Stimulated activated CD4-positive, alpha-beta T cell treated with anti-CD3 and anti-CD28 coated beads, TNF-alpha, amount 100 ng/mL, for 24 hours (primary cell): ENCODE measurements around the gene RNF128.
"Not testable (repeated sequence)": the region's sequence is repeated elsewhere in the genome, so short reads cannot be mapped to it uniquely, and the experiment has no call there.

ENCODE experiments used
- DNase-seq, 3 experiments: peaks; one replicate each; pipeline ENCODE4 v3.0.0-alpha.2; 2020; ENCODE audit warnings: low read depth in 3 of 3

The RNF128 gene

DNA sequence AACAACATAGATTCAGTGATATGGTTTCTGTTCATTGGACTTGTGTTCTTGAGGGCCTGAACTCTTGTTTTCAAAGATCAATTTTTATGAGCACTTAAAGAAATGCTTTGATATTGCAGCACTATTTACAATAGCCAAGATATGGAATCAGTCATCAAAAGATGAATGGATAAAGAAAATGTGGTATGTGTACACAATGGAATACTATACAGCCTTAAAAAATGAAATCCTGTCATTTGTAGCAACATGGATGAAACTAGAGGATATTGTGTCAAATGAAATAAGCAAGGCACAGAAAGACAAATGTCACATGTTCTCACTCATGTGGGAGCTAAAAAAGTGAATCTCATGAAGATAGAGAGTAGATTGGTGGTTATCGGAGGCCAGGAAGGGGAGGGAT is 21.9 kb downstream of the RNF128 start:
- DNase-seq, result no peak

DNA sequence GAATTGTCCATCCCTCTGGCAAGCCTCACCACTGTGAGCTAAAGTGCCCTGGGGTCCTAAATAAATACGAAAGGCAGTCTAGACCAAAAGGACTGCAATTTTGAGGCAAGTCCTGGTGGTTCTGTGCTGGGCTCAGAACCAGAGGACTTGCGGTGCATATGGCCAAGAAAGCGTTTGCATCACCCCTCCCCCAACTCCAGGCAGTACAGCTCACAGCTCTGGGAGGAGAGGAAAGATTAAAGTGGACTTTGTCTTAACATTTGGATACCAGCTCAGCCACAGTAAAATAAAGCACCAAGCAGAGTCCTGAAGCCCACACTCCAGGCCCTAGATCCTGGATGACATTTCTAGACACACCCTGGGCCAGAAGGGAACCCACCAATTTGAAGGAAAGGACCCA is 24.9 kb downstream of the RNF128 start:
- no peak for DNase-seq

DNA sequence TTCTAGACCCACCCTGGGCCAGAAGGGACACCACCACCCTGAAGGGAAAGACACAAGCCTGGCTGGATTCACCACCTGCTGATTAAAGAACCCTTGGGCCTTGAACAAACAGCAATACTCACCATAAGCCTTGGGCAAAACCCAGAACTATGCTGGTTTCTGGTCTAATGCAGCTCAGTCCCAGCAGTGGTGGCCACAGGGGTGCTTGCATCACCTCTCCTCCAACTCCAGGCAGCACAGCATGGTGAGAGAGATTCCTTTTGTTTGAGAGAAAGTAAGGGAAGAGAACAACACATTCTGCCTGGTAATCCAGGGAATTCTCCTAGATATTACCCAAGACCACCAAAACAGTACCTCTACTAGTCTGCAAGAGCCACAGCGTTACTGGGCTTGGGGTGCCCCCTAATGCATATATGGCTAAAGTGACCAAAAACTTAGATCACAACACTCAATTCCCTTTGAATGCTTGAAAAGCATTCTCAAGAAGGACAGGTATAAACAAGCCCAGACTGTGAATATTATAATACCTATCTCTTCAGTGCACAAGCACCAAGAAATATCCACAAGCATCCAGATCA is 25.7 kb downstream of the RNF128 start:
- DNase-seq, result no peak

DNA sequence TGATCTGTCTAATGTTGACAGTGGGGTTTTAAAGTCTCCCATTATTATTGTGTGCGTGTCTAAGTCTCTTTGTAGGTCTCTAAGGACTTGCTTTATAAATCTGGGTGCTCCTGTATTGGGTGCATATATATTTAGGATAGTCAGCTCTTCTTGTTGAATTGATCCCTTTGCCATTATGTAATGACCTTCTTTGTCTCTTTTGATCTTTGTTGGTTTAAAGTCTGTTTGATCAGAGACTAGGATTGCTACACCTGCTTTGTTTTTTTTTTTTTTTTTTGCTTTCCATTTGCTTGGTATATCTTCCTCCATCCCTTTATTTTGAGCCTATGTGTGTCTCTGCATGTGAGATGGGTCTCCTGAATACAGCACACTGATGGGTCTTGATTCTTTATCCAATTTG is 42.8 kb downstream of the RNF128 start:
- DNase-seq, result not testable (repeated sequence)

DNA sequence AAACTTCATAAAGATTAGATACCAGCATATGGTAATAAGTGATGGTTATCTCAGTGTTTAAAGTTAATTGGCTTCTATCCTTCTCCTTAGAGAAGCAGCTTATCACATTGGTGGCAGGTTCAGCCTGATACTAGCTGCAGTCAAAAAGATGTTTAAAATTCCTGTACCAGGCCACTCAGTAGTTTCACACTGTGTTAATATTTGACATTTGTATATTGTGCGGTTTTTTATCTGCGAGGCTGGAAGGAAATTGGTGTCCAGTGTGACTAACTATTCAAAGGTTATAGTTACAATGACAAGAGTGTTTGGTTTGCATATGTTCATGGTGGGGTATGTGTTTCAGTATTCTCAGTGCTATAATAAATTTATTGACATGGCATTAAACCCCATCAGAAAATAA is 48.5 kb downstream of the RNF128 start:
- DNase-seq, result no peak

DNA sequence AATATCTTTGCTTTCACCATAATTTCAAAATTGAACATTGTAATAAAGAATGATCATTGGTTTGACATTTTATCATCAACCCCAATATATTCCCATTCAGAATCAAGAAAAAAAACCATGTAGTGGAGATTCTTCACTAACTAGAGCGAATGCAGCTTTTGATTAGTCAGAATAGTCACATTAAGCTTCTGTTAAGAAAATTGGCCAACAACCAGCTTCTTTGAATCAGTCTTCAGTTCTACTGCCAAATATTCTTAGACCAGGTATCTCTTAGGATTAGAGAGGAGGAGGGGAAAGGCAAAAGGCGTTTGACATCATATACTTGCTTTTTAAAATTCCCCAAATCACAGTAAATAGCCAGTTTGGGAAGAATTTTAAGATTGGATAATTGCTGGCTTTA is 53.8 kb downstream of the RNF128 start:
- no peak for DNase-seq

DNA sequence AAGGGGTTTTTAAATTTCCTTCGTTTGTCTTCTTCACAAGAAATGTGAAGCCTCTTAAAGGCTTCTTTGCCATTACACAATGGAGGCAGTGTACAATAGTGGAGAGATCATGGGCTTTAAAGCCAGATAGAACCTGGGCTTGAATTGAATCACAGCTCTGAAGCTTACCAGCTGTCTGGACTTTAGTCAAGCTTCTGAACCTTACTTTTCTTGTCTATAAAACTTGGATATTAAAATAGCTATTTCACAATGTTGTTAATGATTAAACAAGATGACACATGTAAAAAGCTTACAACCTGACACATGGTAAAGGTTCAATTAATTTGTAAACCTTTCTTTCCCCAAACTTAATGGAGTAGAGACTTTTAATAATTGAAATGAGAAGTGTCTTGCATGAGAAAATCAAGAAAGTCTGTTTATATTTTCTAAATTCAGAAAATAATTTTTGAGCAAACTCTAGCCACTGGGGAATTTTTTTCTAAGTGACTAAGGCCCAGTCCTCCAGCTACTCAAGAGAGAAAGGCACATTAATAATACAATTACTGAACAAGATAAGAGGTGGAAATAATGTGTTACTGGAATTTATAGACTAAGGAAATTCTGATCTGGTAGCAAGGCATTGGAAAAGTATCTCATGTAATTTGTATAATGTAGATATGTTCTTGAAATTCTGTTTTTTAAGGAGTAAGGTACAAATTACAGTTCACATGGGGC is 54.3 kb downstream of the RNF128 start:
- no peak for DNase-seq

DNA sequence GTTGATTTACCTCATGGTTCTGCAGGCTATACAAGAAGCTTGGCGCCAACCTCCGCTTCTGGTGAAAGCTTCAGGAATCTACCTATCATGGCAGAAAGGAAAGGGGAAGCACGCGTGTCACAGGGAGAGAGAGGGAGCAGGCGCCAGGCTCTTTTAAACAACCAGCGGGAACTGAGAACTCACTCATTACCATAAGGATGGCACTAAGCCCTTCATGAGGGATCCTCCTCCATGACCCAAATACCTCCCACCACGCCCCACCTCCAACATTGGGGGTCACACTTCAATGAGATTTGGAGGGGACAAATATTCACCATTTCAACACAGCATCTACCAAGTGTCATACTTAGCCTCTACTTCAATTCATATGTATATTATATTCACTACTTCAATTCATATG is 57.2 kb downstream of the RNF128 start:
- DNase-seq, result no peak

DNA sequence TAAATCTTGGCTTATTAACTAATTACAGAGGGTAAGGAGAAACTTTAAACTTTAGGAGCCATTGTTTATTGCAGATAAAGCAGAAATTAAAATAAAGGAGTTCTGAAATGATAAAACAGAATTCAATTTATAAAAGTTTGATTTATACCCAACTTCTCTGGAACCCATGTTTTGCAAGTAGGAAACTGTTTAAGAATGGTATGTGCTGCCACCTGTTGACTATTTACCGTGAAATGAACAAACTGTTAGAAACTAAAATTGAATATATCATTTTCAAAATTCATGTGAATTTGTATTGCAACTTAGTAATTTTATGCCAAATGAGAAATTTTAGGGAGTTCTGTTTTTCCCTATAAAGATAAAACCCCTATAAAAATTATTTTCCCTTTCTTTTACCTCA is 65.0 kb downstream of the RNF128 start:
- DNase-seq, result no peak

DNA sequence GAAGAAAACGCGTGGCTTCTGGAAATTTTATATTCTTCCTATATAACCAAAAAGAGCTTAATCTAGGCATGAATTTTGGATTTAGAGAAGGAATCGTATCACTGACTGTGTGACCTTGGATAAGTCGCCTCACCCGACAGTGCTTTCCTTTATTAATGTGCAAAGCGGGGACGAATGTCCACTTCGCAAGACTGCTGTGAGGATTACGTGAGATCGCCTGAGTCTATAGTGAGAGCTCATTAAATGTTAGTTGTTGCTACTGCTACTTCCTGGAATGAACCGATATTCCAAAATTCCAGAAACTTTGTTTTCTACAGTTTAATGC is 75.5 kb downstream of the RNF128 start:
- no peak for DNase-seq

DNA sequence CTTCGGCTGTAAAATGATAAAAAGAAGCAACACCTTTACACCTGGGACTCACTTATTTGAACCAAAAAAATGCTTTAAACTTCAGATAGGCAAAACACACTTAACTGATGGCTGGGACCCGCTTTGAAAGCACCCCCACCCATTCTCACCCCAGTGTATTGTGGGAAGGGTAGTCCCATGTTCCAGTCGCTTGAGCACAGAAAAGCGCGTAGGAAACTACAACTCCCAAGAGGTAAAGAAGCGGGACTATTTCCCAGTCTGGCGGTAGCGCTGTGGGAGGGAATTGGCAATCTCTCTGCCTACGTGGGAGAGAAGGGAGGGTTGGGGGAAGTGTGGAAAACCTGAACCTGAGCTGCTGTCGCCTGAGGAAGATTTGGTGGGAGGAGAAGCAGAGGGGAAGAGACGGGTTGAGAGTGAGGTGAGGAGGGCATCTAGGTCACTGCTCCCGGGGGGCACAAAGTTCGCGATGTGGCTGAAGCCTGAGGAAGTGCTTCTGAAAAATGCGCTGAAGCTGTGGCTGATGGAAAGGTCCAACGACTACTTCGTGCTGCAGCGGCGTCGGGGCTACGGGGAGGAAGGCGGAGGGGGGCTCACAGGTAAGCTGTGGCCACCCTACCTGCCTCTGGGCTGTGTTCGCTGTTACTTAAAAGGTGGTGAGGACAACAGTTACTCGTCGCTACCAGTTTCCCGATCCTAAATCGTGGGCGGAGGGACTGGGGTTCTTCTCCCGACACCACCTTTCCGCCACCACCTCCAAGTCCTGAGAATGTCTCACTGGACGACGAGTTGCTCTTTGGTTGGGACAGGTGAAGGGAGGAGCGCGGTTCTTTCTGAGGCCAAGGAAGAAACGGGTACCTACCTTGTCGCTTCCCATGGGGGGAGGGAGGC is 76.1 kb downstream of the RNF128 start, which contains the start of gene TBC1D8B:
Gene TBC1D8B (plus strand): TSS at position 286 of the 888 bp plus-strand sequence. CDS start 181 bp downstream, at position 467.
- DNase-seq, result peak in 2 of 3 experiments; percentile 0 to 21

DNA sequence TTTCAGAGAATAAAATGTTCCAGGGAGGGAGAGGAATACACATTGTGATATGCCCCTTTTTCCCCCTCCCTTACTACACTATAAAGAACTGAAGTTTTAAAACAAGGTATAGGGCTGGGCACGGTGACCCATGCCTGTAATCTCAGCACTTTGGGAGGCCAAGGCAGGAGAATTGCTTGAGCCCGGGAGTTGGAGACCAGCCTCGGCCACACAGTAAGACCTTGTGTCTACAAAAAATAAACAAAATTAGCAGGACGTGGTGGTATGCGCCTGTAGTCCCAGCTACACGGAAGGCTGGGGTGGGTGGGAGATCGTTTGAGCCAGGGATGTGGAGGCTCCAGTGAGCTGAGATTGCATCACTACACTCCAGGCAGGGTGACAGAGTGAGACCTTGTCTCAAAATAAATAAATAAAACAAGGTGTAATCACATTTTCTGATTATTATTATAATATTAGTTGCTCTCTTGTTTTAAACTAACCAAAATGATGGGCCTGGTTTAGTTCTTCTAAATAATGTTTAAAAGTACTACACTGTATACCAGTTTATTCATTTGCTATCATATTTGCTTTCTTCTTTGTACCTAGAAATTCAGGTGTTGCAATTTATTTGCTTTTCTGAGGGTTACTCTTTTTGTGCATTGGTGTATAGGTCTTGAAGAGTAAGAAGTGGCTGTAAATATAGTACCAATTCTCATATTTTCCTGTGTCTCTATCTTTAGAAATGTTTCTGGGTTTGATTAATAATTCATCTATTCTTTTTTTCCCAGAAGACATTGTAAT is 84.8 kb downstream of the RNF128 start:
- DNase-seq, result no peak

DNA sequence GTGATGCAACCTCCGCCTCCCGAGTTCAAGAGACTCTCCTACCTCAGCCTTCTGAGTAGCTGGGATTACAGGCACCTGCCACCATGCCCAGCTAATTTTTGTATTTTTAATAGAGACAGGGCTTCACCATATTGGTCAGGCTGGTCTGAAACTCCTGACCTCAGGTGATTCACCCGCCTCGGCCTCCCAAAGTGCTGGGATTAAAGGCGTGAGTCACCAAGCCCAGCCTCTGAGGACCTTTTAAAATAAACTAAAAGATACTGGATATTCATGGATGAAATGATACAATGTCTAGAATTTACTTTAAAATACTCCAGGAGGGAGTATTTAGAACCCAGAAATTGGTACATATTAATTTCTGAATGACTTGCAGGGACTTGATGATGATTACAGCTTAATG is 86.4 kb downstream of the RNF128 start:
- not testable (repeated sequence) for DNase-seq

DNA sequence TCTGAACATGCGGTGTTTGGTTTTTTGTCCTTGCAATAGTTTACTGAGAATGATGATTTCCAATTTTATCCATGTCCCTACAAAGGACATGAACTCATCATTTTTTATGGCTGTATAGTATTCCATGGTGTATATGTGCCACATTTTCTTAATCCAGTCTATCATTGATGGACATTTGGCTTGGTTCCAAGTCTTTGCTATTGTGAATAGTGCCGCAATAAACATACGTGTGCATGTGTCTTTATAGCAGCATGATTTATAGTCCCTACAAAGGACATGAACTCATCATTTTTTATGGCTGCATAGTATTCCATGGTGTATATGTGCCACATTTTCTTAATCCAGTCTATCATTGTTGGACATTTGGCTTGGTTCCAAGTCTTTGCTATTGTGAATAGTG is 87.6 kb downstream of the RNF128 start:
- not testable (repeated sequence) for DNase-seq
